ENCODE data around the gene TYMP.
A peak's percentile ranks its signal among the peaks of the same experiment; 100 is the strongest.
"Not testable (repeated sequence)": the region's sequence is repeated elsewhere in the genome, so short reads cannot be mapped to it uniquely, and the experiment has no call there.

TYMP gene

GRCh38 chr22:50546326-50547262, 16.8 kb upstream of the TYMP start:
- Histone ChIP-seq H4K20me1 (no peaks in the 10 kb centered on the region; a peak in 1 of 22 replicates), H3K4me2 (peak overlapping the region; percentile 46 to 89 (median 78)), H3K4me1 (peaks cover 60 to 83% (median 78%) of the 10 kb centered on the region in 10 experiments), H3K27me3 (peaks cover 13 to 51% (median 26%) of the 10 kb centered on the region in 11 experiments; a peak in 21 of 22 replicates), H3K27ac (peak overlapping the region in 7 of 11 experiments; percentile 6 to 100 (median 48); a peak in 12 of 22 replicates), H3K4me3 (no peak overlapping the region), H3K9me3 (replicated peaks in 1 of 11) (peaks cover 0 to 26% (median 2%) of the 10 kb centered on the region in 11 experiments; a peak in 10 of 22 replicates), H3K9ac (peak overlapping the region in 9 of 11 experiments; percentile 12 to 70 (median 29); a peak in 8 of 22 replicates), H3K36me3 (0 out of 22 replicates have a peak, but pooled peaks cover 0 to 5% (median 0%) of the 10 kb centered on the region in 11 experiments)
- TF ChIP-seq Cebpa-rat (IDR thresholded peaks at IDR 0.05) = no peak

- H3K27ac ChIP-seq = peak within 1 kb of the TSS; percentile 60 to 100 (median 73); a peak in 20 of 22 replicates
- H3K9ac ChIP-seq = peak within 1 kb of the TSS; percentile 42 to 75 (median 66); a peak in 18 of 22 replicates
- H3K36me3 ChIP-seq = peaks cover 0 to 13% (median 0%) of the 10 kb centered on the region in 11 experiments; a peak in 2 of 22 replicates
- H3K4me1 ChIP-seq = peaks cover 69 to 92% (median 84%) of the 10 kb centered on the region in 10 experiments
- peak within 1 kb of the TSS in 1 of 10 experiments; percentile 26; a peak in 1 of 20 replicates for H3K4me3 ChIP-seq
- peak within 1 kb of the TSS; percentile 75 to 89 (median 84) for H3K4me2 ChIP-seq
- no peak for TF ChIP-seq Cebpa-rat (IDR thresholded peaks at IDR 0.05)
- H4K20me1 ChIP-seq = no peaks in the 10 kb centered on the region; a peak in 1 of 22 replicates
- H3K9me3 ChIP-seq (replicated peaks in 1 of 11) = peaks cover 0 to 35% (median 10%) of the 10 kb centered on the region in 11 experiments; a peak in 11 of 22 replicates
- H3K27me3 ChIP-seq = peaks cover 13 to 51% (median 26%) of the 10 kb centered on the region in 11 experiments; a peak in 21 of 22 replicates
Measured at GRCh38 chr22:50545522-50546325, 15.9 kb upstream of the TYMP start, which contains the start of gene KLHDC7B. Gene KLHDC7B (plus strand): TSS chr22:50545899. CDS start chr22:50546244, 345 bp downstream.

DNA sequence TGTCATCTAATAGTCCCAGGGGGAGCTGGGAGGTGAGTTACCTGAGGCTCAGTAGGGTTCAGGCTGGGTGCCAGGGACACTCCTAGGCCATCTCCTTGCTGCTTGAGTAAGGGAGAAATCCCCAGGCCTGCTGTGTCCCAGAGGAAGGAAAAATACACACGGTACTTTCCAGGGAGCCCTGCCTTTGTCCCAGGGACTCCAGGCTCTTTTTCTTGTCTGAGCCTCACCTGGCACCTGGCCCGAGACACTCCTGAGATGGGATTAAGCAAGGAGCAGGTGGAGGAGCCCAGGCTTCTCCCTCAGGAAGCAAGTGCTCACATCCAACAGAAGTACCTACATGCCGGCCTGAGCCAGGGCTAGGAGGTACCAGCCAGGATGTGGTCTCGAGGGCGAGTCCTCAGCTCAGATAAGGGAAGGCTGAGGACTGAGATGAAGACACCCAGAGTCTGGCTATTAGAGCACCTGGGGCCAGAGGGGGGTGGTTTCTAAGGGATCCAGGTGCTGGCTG, 15.0 kb upstream of the TYMP start:
- H4K20me1 ChIP-seq = no peaks in the 10 kb centered on the region; a peak in 1 of 22 replicates
- peaks cover 71 to 92% (median 82%) of the 10 kb centered on the region in 10 experiments for H3K4me1 ChIP-seq
- H3K27me3 ChIP-seq = peaks cover 13 to 46% (median 26%) of the 10 kb centered on the region in 11 experiments; a peak in 21 of 22 replicates
- H3K9me3 ChIP-seq (replicated peaks in 1 of 11) = peaks cover 0 to 44% (median 20%) of the 10 kb centered on the region in 11 experiments; a peak in 12 of 22 replicates
- peak overlapping the region; percentile 75 to 89 (median 84) for H3K4me2 ChIP-seq
- H3K9ac ChIP-seq = peak overlapping the region; percentile 42 to 75 (median 66); a peak in 20 of 22 replicates
- H3K4me3 ChIP-seq = peak overlapping the region in 5 of 10 experiments; percentile 3 to 26 (median 25); a peak in 4 of 20 replicates
- TF ChIP-seq Cebpa-rat (IDR thresholded peaks at IDR 0.05) = no peak
- H3K36me3 ChIP-seq = peaks cover 0 to 13% (median 0%) of the 10 kb centered on the region in 11 experiments; a peak in 2 of 22 replicates
- H3K27ac ChIP-seq = peak overlapping the region; percentile 60 to 100 (median 73); a peak in 21 of 22 replicates

DNA sequence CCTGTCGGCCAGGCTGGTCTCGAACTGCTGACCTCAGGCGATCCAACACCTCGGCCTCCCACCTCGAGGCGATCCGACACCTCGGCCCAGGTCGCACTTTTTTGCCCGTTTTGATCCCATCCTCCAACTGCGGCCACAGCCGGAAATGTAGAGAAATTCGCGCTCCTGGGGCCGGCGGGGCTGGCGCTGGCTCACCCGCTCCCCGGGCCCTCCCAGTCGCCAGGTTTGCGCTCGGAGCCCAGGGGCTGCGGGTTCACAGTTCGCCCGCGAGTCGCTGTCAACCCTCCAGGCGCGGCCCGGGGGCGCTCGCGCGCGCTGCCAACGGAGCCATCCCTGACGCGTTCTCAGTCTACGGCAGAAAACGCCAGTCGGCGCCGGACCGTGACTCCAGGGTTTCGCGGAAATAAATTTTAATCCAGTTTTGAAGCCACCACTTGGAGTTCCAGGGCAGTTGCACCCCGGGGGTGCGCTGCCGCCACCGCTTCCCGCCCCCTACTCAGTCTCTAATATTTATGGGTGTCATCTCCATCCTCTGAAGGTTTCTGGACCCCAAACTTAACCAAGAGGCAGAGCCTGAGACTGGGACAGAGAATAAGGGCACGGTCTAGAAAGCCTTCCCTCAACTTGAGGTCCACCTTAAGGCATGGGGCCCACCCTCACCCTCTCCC, 14.4 kb upstream of the TYMP start:
- Histone ChIP-seq H3K27me3 (peaks cover 13 to 41% (median 24%) of the 10 kb centered on the region in 11 experiments; a peak in 21 of 22 replicates), H3K4me2 (peak overlapping the region; percentile 75 to 89 (median 84)), H4K20me1 (no peaks in the 10 kb centered on the region; a peak in 1 of 22 replicates), H3K27ac (peak overlapping the region; percentile 60 to 100 (median 73)), H3K4me3 (peak overlapping the region in 8 of 10 experiments; percentile 3 to 43 (median 24); a peak in 8 of 20 replicates), H3K9me3 (replicated peaks in 1 of 11) (peaks cover 0 to 50% (median 22%) of the 10 kb centered on the region in 11 experiments; a peak in 13 of 22 replicates), H3K36me3 (peaks cover 0 to 13% (median 0%) of the 10 kb centered on the region in 11 experiments; a peak in 2 of 22 replicates), H3K4me1 (peaks cover 70 to 92% (median 81%) of the 10 kb centered on the region in 10 experiments), H3K9ac (peak overlapping the region; percentile 42 to 75 (median 66); a peak in 20 of 22 replicates)
- no peak for TF ChIP-seq Cebpa-rat (IDR thresholded peaks at IDR 0.05)

- TF ChIP-seq Cebpa-rat (IDR thresholded peaks at IDR 0.05) = no peak
- H4K20me1 ChIP-seq = no peaks in the 10 kb centered on the region
- peak overlapping the region; percentile 32 to 100 (median 97); a peak in 17 of 22 replicates for H3K27ac ChIP-seq
- peak overlapping the region in 2 of 11 experiments; percentile 15 to 16; a peak in 2 of 22 replicates for H3K9ac ChIP-seq
- H3K4me3 ChIP-seq = no peak overlapping the region
- H3K9me3 ChIP-seq (replicated peaks in 1 of 11) = peaks cover 0 to 67% (median 38%) of the 10 kb centered on the region in 11 experiments; a peak in 13 of 22 replicates
- H3K36me3 ChIP-seq = peaks cover 0 to 18% (median 0%) of the 10 kb centered on the region in 11 experiments; a peak in 5 of 22 replicates
- H3K4me2 ChIP-seq = peak overlapping the region in 7 of 11 experiments; percentile 0 to 84 (median 53); a peak in 10 of 22 replicates
- peaks cover 9 to 26% (median 21%) of the 10 kb centered on the region in 11 experiments; a peak in 21 of 22 replicates for H3K27me3 ChIP-seq
- peaks cover 61 to 94% (median 81%) of the 10 kb centered on the region in 10 experiments for H3K4me1 ChIP-seq
Measured at GRCh38 chr22:50542416-50542927, 12.7 kb upstream of the TYMP start.

GRCh38 chr22:50541667-50542026, 11.8 kb upstream of the TYMP start:
- H3K4me2 ChIP-seq = peak overlapping the region; percentile 34 to 84 (median 66); a peak in 21 of 22 replicates
- H3K9ac ChIP-seq = peak overlapping the region in 10 of 11 experiments; percentile 30 to 94 (median 84); a peak in 12 of 22 replicates
- peak overlapping the region; percentile 93 to 100 (median 97) for H3K27ac ChIP-seq

More at GRCh38 chr22:50541667-50542026, 11.8 kb upstream of the TYMP start:
- H4K20me1 ChIP-seq = not testable (repeated sequence)
- Histone ChIP-seq H3K4me1 (peaks cover 53 to 85% (median 76%) of the 10 kb centered on the region in 10 experiments), H3K27me3 (peaks cover under 1 to 22% (median 18%) of the 10 kb centered on the region in 11 experiments; a peak in 21 of 22 replicates), H3K36me3 (peaks cover 0 to 24% (median 0%) of the 10 kb centered on the region in 11 experiments; a peak in 5 of 22 replicates), H3K4me3 (peak overlapping the region in 2 of 10 experiments; percentile 35 to 46; a peak in 2 of 20 replicates), H3K9me3 (replicated peaks in 1 of 11) (peaks cover 0 to 75% (median 43%) of the 10 kb centered on the region in 11 experiments; a peak in 13 of 22 replicates)
- peak in 9 of 11 experiments; percentile 29 to 79 (median 67); a peak in 12 of 22 replicates for TF ChIP-seq Cebpa-rat (IDR thresholded peaks at IDR 0.05)
